ENCODE measurements around the gene LIX1.
"Not testable (repeated sequence)": the region's sequence is repeated elsewhere in the genome, so short reads cannot be mapped to it uniquely, and the experiment has no call there.

GRCh38 chr5:97179457-97179856 lies 37.0 kb upstream of the LIX1 start:
- TF ChIP-seq, protein P1, sequence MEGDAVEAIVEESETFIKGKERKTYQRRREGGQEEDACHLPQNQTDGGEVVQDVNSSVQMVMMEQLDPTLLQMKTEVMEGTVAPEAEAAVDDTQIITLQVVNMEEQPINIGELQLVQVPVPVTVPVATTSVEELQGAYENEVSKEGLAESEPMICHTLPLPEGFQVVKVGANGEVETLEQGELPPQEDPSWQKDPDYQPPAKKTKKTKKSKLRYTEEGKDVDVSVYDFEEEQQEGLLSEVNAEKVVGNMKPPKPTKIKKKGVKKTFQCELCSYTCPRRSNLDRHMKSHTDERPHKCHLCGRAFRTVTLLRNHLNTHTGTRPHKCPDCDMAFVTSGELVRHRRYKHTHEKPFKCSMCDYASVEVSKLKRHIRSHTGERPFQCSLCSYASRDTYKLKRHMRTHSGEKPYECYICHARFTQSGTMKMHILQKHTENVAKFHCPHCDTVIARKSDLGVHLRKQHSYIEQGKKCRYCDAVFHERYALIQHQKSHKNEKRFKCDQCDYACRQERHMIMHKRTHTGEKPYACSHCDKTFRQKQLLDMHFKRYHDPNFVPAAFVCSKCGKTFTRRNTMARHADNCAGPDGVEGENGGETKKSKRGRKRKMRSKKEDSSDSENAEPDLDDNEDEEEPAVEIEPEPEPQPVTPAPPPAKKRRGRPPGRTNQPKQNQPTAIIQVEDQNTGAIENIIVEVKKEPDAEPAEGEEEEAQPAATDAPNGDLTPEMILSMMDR (IDR thresholded peaks at IDR 0.05; ENCODE audit: low read depth, low read length, missing input control): not testable (repeated sequence)
- TF ChIP-seq SP1 (IDR thresholded peaks at IDR 0.05); NR2F2 (IDR thresholded peaks at IDR 0.05); HNF4G (IDR thresholded peaks at IDR 0.05); TAF1 (conservative IDR thresholded peaks at IDR 0.05); ATF3 (IDR thresholded peaks at IDR 0.05): not testable (repeated sequence)
- TF ChIP-seq, protein P2, sequence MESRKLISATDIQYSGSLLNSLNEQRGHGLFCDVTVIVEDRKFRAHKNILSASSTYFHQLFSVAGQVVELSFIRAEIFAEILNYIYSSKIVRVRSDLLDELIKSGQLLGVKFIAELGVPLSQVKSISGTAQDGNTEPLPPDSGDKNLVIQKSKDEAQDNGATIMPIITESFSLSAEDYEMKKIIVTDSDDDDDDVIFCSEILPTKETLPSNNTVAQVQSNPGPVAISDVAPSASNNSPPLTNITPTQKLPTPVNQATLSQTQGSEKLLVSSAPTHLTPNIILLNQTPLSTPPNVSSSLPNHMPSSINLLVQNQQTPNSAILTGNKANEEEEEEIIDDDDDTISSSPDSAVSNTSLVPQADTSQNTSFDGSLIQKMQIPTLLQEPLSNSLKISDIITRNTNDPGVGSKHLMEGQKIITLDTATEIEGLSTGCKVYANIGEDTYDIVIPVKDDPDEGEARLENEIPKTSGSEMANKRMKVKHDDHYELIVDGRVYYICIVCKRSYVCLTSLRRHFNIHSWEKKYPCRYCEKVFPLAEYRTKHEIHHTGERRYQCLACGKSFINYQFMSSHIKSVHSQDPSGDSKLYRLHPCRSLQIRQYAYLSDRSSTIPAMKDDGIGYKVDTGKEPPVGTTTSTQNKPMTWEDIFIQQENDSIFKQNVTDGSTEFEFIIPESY (IDR thresholded peaks at IDR 0.05): not testable (repeated sequence)
